ENCODE measurements around the gene MTREX.

MTREX gene

DNA sequence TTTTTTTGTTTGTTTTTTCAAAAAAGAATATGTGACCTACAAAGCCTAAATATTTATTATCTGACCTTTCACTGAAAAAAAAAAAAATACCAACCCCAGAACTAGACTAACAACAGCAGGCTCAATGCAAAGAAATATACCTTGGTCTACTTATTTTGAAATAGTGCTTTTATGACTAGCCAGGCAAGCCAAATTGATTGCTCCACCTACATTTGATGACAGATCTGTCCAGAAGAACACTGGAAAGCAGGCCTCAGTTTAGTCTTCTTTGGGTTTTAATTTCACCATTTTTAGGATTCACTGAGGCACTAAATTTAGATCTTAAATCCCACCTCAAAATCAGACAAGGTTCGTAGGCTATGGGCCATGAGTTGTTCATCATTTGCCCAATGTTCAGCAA lies 129.7 kb downstream of the MTREX start:
- DNase-seq, result no peak

DNA sequence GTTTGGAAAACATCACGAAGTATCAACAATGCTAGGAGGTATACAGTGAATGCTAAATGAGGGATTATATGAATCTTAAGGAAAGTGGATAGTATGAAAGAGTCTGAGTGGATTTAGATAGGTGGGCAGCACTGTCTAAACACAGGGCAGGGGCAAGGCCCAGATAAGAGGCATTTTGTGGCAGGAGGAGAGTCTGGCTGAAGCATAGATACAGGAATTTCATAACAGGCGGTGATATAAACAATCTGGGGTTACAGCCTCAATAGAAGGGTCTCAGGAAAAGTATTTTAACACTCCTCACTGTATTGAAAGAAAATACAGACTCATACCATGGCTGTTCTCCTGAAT lies 130.0 kb downstream of the MTREX start:
- DNase-seq, result no peak

DNA sequence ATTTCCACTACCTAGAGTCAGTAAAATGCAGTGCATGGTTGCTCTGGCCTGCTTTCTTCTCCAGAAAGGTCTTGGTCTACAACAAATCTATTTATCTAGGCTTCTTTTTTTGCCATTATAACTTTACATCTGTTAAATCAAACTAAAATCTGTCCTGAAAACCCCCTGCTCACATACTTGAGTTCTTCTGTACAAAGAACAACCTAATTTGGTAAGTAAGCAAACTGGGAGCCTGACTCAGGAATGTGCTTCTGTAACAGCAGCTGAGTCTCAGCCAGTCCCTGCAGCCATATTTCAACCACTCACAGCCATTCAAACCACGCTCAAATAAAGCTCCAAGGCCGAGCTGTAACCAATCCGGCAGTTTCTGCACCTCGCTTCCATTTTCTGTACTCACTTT lies 131.2 kb downstream of the MTREX start:
- DNase-seq, result no peak

DNA sequence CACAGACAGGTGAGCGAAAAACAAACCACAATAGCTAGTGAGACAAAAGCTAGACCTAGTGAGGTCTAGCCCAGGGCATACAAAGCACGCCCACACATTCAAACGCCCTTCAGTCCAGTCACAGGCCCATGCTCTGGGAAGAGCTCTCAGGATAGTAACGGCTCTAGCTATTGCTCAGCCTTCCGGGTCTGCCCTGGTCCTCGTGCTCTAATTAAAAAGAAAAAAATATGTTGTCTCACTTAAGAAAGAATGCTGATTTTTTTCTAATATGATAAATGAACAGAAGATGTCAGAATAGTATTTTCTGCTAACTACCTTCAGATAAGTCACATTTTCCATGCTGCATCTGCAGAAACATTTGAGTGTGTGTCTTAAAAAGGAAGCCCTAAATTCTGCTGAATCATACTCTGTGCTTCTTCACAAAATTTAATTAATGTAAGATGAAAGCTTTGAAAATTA lies 132.4 kb downstream of the MTREX start:
- peak; percentile 38 for DNase-seq

DNA sequence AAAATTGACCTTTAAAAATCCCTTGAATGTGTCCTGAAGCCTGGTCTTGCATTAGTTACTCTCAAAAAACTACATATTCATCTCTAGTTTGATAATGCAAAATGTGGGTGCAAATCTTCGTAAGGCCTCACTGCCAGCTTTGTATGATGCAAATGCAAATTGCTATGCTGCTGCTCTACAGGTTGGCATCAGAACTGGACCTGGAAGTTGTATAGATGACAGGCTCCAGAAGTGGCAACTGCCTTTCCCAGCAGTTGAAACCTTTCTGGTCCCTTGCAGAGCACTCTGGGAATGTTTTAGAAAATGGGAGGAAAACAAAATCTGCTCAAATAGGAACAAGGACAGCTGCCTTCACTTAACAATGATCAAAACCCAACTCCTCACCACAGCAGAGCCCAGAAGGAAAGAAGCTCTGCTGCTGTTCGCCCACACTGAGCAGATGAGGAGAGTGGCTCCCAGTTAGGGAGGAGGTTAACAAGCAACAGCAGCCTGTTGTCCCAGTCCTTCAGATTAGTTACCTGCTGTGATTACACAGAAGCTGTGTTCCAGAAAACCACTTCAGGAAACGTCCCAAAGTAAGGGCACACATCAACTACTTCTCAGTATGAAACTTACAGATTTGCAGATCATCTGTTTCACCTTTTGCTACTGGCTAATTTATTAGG lies 133.4 kb downstream of the MTREX start:
- no peak for DNase-seq

DNA sequence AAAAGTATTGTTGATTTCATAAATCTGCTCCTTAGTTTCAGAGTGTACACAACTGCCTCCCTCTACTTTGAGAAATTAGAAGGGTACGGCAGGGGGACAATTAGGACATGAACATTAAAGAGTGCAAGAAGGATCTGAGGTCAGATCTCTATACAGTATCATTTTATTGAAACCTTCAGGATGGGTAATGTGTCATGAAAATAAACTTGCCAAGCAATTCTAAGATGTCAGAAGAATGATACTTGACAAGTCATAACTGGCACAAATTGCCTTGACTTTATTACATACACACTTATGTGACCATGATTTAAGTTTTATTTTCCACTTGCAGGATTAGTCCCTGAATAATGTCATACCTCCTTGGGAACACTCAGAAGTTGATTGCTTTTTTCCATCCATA lies 134.2 kb downstream of the MTREX start:
- no peak for DNase-seq

DNA sequence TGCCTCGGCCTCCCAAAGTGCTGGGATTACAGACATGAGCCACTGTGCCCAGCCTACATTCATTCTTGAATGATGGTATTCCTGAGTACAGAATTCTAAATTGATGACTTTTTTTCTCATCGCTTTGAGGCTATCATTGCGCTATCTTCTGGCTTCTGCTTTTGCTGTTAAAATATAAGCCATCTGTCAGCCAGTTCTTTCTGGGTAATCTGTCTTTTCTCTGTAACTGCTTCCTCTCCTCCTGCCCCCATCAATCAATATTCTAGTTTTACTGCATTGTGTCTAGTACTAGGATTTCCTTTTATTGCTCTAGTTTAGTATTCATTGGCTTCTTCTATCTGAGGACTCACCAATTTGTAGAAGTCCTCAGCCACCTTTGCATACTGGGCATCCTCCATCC lies 138.0 kb downstream of the MTREX start:
- no peak for DNase-seq

DNA sequence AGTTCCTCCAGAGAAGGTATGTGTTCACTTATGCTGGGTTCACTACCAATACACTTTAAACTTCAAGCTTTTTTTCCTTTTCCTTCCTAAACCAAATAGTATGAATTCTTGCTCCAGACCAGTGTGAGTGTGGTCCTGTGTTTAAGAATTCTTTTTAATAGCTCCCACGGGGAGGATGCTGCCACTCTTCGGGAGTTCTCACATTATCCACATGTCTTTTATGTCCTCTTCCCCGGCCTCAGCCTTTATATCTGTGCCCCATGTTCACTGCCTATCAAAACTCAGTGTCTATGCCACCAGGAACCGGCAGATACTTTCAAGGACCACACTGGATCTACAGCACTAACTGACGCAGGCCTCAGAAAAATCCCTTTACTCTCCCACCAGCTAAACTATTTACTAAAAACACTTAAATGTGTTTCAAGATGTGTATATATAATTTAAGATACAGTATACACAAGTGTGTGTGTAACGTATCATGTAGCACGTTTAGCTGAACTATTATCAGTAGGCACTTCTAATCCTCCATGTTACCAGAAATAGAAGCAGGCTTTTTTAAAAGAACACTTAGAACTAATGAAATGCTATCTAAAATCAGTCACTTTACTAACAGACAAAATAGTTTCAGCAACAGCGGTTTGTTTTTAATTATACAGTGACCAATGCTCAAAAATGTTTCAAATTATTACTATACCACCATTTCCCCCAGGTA lies 139.0 kb downstream of the MTREX start:
- DNase-seq, result no peak

DNA sequence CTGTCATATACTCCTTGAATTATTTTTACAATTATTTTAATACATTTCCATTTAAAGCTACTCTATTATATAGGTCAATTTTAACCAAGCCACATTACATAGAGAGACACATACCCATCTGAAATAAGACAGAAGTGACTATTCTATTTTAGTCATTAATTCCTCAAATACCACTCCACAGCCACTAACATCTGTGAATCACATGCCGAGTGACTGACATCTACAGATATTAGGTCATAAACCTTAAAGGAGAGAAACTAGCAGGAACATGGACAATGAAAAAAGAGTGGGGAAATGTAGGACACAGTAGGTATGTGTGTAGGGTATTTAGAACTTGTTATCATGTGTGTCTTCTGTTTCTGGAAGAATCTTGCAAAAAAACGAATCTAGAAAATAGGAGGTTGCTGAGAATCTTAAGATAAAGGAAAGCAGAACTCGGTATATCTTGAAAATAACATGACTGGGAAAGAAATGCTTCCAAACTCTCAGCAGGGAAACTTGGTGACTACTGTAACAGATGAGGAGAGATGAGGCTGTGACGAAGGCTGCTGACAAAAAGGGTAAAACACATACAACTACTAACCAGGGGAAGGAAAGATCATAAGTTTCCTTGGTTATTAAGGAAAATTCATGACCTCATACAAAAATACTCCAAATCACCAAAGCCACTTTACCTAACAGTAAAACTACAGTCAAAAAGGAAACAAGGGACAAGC lies 142.4 kb downstream of the MTREX start:
- DNase-seq, result no peak

DNA sequence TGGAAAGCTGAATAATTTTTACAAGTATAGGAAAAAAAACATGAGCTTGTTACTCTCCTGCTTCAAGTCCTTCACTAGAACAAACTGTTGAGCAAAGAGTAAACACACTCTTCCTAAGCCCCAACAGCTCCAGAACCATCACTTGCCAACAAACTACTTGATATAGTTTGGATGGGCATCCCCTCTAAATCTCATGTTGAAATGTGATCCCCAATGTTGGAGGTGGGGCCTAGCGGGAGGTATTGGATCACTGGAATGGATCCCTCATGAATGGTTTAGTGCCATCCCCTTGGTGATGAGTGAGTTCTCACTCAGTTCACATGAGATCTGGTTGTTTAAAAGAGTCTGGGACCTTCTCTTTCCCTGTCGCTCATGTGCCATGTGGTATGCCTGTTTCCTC lies 144.2 kb downstream of the MTREX start:
- no peak for DNase-seq

DNA sequence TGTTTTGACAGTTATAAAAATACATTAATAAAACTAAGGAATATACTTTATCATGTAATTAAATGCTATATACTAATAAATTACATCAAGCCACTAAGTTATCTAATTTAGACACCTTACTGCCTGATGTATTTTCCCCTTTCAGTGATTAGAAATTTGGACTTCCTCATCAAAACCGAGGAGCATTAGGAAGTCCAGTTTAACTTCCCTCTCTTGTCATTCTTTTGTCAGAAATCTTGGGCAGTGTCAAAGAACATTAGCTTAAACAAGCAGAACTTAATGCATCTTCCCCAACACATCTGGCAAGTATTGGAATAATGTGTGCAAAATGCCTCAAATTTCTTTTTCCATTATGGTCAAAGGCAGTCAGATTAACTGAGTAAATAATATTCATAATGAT lies 145.4 kb downstream of the MTREX start:
- no peak for DNase-seq

DNA sequence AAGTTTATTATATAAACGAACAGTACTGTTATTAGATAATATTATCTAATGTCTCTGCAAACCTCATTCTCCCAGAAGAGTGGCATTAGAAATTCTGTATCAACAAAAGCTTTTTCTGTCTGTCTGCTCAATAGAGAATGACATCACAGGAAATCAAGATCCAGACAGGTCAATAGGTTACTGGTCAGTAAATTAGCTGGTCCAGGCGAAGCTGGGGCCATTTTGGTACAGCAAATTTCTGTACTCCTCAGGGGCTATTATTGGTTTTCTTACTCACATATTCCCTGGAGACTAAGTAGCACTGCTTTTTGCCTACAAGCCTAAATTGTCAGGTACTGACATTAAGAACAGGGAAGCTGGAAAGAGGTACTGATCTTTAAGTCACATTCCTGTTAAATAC lies 146.5 kb downstream of the MTREX start:
- DNase-seq, result no peak

DNA sequence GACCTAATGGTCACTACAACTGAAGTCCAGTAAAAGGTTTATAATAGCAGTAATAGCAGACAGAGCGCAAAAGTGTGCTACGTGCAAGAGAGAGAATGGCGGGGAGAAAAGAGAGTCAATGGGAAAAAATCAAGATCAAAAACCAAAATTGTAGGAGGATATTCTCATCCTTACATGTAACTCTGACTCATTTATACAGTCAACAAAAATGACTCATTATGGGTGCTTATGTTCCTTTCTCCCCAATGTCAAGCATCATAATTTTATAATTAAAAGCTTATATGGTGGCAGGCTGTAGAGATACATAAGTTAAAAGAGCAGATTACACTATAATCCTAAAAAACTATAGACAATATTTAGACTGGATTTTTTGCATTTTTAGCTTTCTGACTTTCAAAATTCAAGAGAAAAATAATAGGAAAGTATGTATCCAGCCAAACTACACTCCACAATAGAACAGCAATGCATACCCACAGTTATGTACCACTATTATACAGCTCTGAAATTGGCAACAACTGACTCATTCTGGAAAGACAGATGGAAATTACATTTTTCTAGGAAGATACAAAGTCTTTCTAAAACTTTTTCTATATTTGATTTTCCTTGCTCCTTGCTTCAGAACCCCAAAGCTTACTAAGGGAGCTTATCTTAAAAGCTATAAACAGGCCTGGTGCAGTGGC lies 148.6 kb downstream of the MTREX start:
- no peak for DNase-seq

DNA sequence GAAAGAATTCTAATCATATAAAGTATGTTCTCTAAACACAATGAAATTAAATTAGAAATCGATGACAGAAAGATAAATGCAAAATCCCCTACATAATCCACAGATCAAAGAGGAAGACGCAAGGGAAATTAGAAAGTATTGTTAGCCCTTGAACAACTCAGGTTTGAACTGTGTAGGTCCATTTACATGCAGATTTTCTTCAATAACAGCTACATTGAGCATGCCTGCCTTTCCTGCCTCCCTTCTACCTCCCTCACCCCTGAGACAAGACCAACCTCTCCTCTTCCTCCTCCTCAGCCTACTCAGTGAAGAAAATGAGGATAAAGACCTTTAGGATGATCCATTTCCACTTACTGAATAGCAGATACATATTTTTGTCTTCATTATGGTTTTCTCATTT lies 151.8 kb downstream of the MTREX start:
- no peak for DNase-seq

DNA sequence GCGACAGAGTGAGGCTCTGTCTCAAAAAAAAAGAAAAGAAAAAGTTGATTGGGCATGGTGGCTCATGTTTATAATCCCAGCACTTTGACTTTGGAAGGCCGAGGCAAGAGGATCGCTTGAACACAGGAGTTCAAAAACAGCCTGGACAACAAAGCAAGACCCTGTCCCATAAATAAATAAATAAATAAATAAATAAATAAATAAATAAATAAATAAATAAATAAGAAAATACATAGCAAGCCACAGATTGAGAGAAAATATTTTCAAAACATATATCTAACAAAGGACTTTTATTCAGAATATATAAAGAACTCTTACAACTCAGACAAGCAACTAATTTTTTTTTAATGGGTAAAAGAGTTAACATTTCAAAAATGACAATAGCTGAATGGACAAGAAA lies 155.8 kb downstream of the MTREX start:
- DNase-seq, result no peak

DNA sequence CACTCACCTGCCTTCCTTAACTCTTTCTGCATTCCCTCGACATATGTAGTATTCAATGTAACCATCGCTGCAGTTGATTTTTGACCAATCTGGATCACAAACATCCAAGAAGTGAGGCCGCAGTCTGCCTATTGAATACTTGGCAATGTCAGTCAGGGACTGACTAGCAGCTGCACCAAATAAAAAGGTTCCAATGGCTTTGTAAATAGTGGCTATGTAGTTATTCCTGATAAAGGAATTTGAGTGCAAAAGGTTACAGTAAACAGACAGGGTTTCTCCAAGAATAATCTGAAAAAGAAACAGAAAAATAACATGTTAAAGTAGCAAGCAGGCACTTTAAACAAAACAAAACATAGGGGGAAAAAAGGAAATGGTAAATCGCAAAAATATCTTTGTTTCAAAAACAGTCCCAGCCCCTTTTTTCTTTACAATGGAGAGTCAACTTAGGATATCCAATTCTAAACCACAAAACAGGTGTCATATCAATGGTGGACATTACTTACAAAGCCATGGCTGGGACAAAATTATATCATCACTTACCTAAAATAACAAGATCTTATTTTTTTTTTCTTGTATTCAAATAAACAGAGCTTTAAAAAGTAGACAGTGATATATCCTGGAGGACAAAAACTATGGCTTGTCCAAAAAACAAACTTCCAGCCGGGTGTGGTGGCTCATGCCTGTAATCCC lies 160.2 kb downstream of the MTREX start:
- DNase-seq, result no peak

DNA sequence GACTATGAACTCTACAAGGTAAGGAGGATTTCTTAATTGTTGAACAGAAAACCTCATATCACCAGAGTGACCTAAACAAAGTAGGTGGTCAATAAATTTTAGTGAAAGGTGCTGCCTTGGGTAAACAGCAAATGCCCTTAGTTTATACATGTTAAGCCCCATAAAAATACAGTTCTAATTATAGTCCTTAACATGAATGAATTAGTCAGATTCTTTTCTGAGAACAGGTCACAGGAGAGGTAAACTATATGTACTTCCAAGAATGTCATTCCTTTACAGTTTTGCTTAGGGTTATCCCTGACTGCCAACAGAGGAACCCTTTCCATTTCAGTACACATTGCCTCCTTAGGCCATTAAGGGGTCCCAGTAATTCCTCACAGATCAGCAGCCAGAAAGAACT lies 162.1 kb downstream of the MTREX start:
- DNase-seq, result no peak

DNA sequence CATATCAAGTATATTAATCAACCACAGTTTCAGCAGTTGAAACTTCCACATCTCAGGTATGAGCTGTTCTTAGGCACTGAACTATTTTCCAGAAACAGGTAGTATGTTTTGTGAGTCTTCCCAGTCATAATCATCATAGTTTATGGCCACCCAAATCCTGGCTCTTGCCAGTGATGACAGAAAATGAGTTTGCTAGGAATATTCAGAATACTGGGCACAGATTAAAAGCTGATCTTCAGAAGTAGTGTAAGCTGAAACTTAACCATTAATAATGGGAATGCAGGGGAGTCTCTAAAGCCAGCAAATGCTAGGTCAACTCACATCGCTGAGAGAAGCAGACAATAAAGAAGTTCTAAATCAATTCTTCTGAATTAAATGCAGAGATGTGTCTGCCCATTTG lies 162.5 kb downstream of the MTREX start:
- DNase-seq, result no peak

DNA sequence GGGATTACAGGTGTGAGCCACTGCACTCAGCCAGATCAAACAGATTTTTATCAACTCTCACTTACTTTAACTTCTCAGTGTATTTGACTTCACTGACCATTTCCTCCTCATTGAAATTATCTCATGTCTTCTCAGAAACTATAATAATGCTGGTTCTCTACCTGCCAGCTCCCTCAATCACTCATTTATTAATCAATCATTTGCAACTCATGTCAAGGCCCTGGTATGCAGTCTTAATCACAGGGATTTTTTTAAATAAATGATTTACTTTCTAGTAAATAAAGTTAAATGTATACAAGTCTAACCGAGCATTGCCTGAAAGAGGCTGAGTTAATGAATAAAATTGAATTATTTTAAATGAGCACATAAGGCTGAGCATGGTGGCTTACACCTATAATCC lies 163.7 kb downstream of the MTREX start:
- no peak for DNase-seq

DNA sequence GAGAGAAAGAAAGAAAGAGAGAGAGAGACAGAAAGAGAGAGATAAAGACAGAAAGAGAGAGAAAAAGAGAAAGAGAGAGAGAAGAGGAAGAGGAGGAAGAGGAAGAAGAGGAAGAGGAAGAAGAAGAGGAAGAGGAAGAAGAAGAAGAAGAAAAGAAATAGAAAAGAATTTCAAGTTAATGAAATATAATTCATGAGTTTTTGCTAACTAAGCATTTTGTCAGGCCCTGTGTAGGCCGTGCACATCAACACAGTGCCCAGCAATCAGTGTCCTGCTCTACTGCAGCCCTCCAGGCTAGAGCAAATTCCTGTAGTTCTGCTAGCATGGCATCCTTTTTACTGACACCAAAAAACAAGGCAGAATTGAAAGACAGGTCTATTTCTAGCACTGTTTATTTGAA lies 164.9 kb downstream of the MTREX start:
- no peak for DNase-seq

Data from activated CD4-positive, alpha-beta T cell treated with anti-CD3 and anti-CD28 coated beads for 48 hours (primary cell).